ENCODE data around the gene MYLK4.

MYLK4 gene

DNA sequence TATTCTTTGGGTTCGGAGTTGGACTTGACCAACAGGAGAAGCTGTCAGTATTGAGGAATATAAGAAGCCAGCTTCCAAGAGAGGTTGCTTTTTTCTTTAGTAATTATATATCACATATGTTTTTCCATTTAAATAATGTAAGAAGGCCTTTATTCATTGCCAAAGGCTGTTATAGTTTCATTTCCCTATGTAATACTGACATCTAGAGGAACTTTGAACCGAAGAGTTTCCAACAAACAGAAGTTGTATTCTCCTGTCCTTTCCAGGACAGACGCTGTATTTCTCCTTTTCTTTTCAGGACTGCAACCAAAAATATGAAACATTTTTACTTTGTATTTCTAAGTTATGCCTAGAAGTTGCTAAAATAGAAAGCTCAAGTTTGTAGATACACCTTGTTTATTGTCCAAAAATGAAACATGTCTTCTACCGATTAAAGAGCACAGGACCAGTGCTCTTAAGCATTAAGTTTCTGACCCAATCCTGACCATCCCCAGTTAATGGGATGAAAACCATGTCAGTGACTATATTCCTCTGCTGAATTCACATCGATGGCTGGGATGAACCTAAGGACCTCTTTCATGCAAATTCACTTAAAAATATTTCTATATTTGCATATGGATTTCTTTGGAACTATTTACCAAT is 55.1 kb downstream of the MYLK4 start:
- no peak for DNase-seq (ENCODE audit: low spot score)

DNA sequence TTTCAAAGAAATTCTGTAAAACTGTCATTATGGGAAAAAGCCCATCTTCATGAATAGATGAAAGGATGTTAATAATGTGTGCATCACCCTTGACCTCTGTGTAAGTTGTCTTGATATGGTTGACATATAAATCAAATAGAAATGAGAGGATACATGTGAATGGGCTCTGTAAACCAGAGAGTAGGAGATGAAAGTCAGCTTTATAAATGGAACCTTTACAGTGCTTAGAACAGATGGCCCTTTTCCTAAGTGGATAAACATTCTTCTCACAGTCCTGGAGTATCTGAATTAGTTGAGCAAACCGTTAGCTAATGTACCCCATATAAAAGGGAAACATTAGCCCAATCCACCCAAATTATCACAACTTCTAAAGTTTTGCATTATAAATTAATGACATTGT is 57.5 kb downstream of the MYLK4 start:
- no peak for DNase-seq (ENCODE audit: low spot score)

DNA sequence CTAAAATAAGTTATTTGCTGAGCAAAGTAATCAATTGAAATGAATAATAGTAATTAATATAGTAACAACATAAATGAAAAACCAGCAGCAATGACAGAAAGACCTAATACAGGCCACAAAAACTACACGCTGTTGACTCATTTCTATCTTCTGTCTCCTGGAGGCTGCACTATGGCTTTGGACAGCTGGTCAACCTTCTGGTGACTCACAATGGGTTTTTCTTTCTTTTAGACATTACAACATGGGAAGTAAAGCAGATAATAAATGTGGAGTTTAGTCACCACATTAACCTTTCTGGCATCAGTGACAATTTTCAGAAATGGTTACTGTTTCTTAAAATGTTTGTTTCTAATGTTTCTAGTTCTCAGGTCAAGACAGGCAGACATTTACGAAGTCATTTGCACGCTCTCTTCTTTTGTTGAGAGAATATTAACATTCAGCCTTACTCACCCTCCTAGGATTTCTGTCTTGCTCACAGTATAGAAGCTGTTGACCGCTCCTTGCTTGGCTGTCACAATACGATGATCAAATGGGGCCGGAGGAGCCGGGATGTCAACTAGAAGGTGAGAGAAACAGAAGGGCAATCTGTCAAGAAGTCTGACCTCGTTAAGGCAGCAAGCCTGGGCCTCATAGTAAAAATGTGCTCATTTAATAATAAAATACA is 62.2 kb downstream of the MYLK4 start:
- DNase-seq (ENCODE audit: low spot score) = peak; percentile 78

DNA sequence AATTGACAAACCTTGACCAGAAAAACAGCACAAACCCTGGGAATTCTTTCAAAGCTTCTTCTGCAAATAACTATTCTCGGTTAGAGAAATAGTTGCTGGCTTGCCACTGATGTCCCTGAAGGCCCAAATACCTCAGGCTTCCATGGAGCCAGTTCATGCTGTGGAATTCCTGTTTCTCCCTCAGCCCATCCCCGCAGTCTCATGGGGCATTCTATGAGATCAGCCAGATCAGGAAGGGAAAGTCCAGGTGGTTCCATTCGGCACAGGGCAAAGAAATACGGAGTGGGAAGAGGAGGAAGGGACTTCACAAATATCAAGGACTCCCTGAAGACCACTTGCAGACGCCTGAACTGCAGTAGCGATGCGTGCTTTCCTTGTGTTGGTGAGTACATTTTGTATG is 63.3 kb downstream of the MYLK4 start:
- no peak for DNase-seq (ENCODE audit: low spot score)

DNA sequence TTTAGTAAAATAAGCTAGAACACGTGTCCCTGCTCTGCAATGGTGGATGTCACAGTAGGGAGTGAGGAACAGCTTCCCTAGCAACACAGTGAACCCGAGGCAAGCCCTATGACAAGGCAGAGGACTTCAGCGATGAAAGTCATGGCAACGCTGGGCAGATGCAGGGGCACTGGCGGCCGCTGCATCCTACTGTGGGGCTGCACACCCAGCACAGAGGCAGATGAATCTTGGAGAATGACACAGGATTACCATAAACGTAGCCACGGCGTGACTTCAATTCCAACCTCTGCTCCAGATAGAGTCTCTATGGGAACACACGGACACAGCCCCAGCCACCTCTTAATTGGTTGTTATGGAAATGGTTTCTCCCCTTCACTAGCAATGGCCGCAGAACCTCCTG is 64.2 kb downstream of the MYLK4 start:
- no peak for DNase-seq (ENCODE audit: low spot score)

DNA sequence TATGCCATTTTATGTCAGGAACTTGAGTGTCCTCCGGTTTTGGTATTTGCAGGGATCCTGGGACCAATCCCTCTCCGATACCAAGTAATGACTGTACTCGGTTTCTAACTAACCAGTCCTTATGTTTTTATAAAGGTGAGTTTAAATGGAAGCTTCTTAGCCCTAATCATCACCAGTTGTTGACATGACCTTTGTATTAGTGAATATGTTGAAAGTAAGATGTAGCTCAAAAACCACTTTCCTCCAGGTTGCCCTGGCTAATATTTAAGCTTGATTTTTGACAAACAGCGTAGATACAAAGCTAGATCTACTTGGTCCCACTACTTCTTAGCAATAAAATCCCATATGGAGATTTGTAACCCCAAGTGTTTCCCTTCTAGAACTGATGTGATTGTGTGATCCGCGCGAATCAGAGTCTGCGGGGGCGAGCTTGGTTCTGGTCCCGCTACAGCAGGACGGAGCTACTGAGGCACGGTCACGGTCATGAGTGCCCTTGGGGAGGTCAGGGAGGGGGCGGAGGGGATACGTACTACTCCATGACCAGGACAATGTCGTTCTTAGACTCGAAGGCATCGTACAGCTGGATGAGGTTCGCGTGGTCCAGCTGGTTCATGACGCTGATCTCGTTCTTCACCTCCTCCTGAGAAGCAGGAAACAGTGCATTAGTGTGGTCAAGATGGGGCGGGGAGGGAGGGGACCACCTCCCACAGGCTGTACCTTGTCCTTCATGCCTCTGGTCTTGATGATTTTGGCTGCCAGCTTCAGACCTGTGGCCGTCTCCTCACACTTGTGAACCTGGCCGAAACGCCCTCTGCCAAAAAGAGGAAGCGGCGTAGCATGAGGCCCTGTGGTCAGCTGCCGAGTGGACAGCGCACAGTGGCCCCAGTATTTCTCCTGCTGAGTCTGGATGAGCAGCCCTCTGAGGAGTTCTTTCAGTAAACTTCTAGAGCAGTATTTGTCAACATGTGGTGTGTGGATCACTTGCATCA is 65.7 kb downstream of the MYLK4 start:
- DNase-seq (ENCODE audit: low spot score) = no peak

DNA sequence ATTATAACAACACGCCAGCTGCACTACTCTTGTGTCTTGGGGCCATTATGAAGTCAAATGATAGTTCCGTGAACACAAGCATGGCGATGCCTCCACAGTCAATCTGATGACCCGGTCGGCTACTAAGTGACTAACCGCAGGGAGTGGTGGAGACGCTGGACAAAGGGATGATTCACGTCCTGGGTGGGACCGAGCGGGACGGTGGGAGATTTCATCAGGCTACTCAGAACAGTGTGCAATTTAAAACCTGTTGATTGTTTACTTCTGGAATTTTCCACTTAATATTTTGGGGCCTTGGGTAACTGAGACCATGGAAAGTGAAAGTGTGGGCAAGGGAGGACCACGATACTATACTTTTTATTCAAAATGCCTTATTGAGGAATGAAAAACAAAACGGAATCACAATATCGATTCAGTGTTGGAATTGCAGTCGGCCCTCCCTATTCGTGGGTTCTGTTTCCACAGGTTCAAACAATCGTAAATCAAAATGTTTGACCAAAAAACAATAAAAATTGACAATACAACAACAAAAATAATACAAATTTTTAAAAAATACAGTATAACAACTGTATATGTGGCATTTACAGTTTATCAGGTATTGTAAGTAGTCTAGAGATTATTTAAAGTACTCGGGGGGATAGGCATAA is 66.5 kb downstream of the MYLK4 start:
- no peak for DNase-seq (ENCODE audit: low spot score)

DNA sequence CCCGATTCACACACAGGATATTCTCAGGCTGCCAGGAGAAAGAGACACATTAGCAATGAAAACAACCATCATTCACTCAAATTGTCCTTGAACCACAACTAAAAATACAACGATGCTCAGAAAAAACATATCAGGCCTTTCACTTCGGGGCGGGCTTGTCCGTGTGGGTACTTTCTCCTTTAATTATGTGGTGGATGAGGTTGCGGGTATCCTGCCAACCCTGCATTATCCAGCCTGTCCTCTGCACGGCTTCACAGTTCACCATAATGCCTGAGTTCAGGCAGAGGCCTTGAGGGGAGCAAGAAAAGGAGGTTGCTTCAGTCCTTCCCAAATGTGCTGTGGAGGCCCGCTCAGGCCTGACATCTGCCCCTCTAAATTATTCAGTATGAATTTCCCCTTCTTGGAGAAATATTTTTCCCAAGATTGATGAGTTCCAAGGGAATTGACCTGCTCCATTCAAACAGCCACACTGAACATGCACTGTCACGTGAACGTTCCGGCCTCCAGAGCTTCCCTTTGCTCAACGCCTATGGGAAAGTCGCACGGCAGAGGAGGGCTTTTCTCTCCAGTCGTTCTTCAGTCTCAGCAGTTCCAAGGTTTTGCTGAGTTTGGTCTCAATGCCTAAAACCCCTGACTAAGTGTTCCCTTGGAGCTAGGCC is 70.3 kb downstream of the MYLK4 start:
- no peak for DNase-seq (ENCODE audit: low spot score)

DNA sequence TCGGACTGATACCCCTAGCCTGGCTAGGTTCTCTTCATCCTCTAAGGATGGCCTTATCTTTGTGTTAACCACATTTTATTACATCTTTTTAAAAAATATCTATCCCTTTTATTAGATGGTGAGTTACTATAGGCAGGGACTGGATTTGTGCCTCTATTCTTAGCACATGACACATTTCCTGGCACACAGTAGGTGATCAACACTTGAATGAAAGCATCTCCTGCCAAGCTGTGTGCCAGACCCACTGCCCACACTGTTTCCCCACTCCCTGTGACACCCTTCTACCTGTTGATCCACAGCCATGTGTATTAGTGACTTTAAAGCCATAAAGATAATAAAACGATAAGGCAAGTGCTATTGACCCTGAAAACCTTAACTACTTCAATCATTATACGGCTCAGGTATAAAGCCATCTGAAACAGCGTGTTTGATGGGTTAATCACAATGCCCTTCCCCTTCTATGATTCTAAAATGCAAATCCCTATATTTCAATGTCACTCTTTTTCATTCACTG is 73.6 kb downstream of the MYLK4 start:
- DNase-seq (ENCODE audit: low spot score) = no peak

DNA sequence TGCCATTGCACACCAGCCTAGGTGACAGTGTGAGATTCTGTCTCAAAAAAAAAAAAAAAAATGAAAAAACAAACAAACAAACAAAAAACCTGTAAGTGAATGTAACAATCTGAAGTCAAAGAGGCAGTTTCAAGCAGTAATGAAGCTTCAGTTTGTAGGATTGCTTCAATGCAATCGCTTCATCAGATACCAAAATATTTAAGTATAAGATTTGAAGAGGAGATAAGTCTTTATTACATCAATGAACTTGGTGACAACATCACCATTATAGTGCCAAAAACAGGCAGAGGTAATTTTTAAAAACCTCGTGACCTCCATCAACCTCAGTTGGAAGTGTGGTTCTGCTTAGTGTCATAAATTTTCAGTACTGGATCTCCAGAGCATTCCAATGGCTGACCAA is 74.7 kb downstream of the MYLK4 start:
- DNase-seq (ENCODE audit: low spot score) = no peak

DNA sequence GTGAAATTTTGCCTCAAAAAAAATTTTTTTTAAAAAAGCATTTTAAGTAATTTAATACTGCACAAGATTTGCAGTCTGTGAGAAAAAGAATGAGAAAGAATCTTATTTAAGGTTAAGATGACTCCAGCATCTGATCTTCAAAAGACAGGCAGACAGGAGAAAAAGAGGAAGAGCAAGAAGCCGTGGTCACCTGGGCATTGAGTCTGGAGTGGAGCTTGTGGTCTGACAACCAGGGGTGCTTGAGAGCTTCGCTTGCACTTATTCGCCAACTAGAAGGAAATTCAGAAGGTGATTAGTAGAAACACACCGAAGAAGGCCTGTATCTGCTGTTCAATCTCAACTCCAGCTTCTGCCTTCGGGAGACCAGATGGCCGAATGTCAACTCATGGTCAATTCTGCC is 75.9 kb downstream of the MYLK4 start:
- DNase-seq (ENCODE audit: low spot score) = no peak

DNA sequence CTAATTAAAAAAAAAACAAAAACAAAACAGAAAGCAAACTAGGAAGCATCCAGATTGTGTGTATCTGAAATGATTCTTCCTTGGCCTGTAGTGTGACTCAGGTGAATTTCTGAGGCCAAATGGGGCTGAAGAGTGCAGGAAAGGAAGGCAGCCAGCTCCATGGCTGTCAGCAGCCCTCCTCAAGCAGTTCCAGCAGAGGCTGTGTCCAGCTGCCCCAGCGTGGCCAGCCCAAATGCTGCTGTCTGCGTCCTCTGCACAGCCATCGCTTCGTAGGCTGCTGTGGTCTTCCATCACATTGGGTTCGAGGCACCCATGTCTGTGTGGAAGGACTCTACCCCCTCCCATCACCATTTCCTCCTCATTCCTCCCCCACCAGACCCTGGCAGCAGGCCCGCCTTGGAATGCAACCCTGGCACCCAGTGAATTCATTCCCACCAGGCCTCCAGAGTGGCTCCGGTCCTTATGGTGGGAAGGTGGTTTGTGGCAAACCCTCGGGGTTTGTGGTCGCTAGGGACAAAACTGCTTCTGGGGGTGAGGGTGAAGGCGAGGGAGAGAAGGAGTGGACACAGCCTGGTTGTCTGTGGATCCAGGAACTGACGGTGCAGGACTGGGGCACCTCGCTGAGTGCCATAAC is 81.5 kb downstream of the MYLK4 start:
- no peak for DNase-seq (ENCODE audit: low spot score)

DNA sequence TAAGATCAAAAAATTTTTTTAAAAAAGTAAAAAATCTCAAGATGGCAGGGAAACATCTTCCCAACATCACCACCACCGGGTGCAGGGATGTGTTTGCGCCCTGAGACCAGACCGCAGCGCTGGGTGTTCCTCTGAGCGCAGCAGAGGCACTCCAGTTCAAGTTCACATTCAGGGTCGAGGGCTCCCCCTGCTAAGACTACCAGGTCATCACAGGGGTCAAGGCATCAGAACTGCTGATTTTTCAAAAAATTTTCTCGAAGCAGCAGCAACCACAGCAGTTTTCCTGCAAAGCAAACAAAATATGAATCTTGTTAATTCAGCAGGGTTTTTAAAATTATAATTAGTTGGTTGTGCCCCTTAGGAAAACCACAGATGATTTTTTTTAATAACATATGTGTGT is 83.1 kb downstream of the MYLK4 start:
- no peak for DNase-seq (ENCODE audit: low spot score)

DNA sequence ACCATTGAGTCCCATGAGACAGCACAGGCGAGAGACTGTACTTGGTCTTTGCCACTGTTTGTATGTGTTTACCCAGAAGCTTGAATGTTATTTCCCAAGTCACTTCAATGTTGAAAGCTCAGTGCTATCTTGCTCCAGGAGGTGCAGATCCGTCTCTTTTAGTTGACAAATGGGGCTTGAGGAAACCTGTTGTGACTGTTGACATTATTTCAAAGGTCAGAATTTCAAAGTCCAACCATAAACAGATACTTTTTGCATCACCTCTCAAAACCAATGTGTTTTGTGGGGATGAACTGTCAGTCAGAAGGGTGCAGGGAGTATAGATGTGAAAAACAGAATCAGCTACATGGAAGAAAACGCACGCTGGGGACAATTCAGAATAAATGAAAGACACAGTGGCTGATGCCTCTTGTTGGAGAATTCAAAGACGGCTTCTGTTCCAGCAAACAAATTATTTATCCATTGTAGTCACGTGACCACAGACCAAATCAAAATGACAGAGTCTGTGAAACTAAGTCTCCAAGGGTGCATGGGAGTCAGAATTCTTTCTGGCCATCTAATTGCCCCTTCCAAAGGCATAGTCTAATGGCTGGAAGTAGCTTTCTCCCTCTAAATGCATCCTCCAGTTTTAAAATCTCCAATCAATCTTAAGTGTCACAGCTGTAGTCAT is 83.7 kb downstream of the MYLK4 start:
- DNase-seq (ENCODE audit: low spot score) = no peak

DNA sequence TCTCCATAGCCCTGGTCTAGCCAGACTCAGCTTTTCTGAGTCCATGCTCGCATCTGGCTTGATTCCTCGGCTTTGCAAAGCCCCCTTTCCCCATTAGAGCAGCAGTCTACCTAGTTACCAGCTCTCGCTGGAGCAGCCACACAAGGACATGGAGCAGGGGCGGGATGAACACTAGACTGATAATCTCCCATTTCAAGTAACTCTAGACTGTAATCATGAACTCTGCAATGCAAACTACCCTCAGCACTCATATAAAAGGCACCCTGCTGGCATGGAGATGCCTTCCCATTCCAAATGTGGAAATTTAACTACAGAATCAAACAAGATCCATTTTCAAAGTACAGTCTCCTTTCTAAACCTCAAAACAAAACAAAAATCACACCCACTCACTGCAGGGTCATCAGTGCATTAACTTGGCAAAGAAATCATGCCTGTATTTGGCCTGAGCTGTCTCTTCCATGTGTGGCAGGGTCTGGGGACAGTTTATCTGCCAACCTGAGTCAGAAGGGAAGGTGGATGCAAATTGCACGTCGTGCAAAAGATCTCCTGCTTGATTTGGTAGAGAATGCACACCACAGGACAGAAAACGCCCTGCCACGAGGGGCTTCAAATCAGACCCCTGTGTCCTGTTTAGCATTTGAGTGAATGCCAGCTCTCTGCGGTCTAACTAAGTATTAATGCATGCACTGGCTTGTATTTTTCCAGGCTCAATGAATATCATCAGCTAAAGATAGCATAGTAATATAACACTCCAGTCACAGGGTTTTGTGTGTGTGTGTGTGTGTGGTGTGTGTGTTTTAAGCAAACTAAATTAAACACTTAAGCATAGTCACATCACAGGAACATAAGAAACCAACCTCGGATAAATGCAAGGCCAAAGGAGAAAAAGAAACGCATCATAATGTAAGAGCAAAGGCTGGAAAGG is 85.3 kb downstream of the MYLK4 start:
- DNase-seq (ENCODE audit: low spot score) = no peak

DNA sequence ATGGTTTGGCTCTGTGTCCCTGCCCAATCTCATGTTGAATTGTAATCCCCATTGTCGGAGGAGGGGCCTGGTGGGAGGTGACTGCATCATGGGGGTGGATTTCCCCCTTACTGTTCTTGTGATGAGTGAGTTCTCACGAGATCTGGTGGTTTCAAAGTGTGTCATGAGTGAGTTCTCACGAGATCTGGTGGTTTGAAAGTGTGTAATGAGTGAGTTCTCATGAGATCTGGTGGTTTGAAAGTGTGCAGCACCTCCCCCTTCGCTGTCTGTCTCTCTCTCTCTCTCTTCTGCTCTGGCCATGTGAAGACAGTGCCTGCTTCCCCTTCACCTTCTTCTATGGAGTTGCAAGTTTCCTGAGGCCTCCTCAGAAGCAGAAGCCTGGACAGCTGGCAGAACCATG is 87.6 kb downstream of the MYLK4 start:
- no peak for DNase-seq (ENCODE audit: low spot score)

DNA sequence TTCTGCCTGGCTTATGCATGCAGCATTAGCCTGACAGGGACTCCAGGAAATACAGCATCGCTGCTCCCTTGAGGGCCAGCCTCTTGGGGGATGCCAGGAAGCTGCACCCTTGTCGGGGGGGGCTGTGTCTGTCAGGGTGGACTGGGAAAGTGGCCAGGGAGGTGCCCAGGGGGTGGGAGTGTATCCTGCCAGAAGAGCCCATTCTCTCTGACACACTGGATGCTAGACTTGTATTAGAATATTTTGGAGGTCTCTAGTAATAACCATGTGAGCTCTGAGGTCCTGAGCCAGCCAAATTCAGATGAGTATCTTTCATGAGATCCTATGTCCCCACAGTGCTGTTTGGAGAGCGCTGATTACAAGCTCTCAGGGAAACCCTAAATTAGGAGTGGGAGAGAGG is 89.1 kb downstream of the MYLK4 start:
- no peak for DNase-seq (ENCODE audit: low spot score)

DNA sequence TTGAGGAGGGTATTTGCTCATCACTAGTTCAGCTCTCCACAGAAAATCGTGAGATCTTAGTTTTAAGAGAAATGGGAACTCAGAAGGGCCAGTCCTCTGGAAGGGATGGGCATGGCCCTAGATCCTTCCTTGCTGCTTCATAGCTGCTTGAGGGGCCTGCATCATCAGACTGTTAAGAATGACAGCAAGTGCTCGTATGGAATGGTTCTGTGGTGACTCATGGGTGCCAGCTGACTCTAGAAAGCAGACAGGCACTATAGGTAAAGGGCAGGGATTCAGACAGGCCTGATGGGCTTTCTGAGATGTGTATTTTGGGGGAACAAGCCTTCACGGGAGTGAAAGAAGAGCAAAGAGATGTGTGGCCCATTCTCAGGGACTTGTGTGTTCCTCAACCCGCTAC is 90.8 kb downstream of the MYLK4 start:
- DNase-seq (ENCODE audit: low spot score) = no peak

DNA sequence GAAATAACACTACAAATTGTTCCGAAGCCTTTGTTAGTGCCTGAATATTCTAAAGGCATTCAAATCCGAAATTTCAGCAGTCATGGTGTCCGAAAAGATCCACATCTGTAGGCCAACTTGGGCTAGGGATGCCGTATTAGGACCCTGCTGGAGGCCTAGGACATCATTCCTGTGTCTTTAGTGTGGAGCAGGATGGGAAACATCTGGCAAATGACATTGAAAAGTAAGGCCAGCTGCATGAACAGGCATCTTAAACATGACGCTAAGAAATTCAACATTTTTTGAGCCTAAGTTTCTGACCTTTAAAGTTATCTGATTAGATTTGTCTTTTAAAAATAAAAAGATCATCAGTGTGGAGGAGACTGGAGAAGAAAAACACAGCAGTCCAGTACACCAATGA is 91.3 kb downstream of the MYLK4 start:
- no peak for DNase-seq (ENCODE audit: low spot score)

DNA sequence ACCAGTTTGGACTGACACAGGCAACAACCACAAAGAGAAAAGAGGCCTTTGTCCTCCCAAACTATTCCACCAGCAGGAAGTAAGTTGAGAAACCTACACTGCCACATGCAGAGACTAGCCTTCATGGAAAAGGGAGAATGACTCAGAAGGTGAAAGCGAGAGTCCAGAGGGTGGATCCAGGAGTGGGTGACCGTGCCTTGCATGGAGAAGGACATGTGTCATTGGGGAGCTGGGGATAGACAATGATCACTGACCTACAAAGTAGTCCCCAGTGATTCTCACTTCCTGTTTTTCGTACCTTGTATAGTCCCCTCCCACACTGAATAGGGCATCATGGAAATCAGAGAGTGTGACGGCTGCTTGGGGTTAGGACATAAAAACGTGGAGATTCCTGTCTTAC is 91.9 kb downstream of the MYLK4 start:
- DNase-seq (ENCODE audit: low spot score) = no peak

Data from hepatic stellate cell (primary cell).